H9 (cell line): Measurements from ENCODE around the gene TDO2. TPM values are rescaled to one million over a fixed set of nuclear protein-coding genes. Genes with fewer than 3 reads are reported as not detected.

Experiments used
- DNase-seq: peaks from one replicate; pipeline ENCODE4 v3.0.0-alpha.2; 2017
- H2AFZ ChIP-seq: one replicate; pipeline ENCODE4 v1.6.1; 2013; ENCODE audit warnings: mild to moderate bottlenecking, low read length, control low read depth, moderate library complexity
- H2AK5ac ChIP-seq: 2 replicates; pipeline ENCODE4 v1.6.1; 2013; ENCODE audit warnings: low read length, control low read depth, mixed read lengths; ENCODE audit not compliant: insufficient read length
- H2BK120ac ChIP-seq: one replicate; pipeline ENCODE4 v1.6.1; 2013; ENCODE audit warnings: low read depth, mild to moderate bottlenecking, low read length, control low read depth, inconsistent platforms; ENCODE audit not compliant: poor library complexity, severe bottlenecking
- H2BK12ac ChIP-seq: 2 replicates; pipeline ENCODE4 v1.6.1; 2013; ENCODE audit warnings: low read length, control low read depth, mixed read lengths, low read depth; ENCODE audit not compliant: insufficient read length
- H2BK15ac ChIP-seq: 2 replicates; pipeline ENCODE4 v1.6.1; 2013; ENCODE audit warnings: low read depth, low read length, control low read depth
- H2BK20ac ChIP-seq: one replicate; pipeline ENCODE4 v1.6.1; 2013; ENCODE audit warnings: low read depth, mild to moderate bottlenecking, low read length, control low read depth, inconsistent platforms; ENCODE audit not compliant: poor library complexity, severe bottlenecking
- H2BK5ac ChIP-seq: 2 replicates; pipeline ENCODE4 v1.6.1; 2013; ENCODE audit warnings: low read length, control low read depth, mixed read lengths; ENCODE audit not compliant: insufficient read length
- H3K14ac ChIP-seq: 2 replicates; pipeline ENCODE4 v1.6.1; 2013; ENCODE audit warnings: low read length, control low read depth; ENCODE audit not compliant: insufficient read depth
- H3K18ac ChIP-seq: 2 replicates; pipeline ENCODE4 v1.6.1; 2013; ENCODE audit warnings: low read depth, mild to moderate bottlenecking, mixed read lengths, low read length, control low read depth; ENCODE audit not compliant: insufficient read length
- H3K23ac ChIP-seq: 2 replicates; pipeline ENCODE4 v1.6.1; 2013; ENCODE audit warnings: low read length, control low read depth, mixed read lengths, low read depth; ENCODE audit not compliant: insufficient read length
- H3K23me2 ChIP-seq: 2 replicates; pipeline ENCODE4 v1.6.1; 2013; ENCODE audit warnings: low read depth, mild to moderate bottlenecking, mixed read lengths, low read length, control low read depth; ENCODE audit not compliant: insufficient read length, poor library complexity, severe bottlenecking
- H3K27ac ChIP-seq: 2 replicates; pipeline ENCODE4 v1.5.1; 2013; ENCODE audit warnings: low read length, control low read depth, mixed read lengths, low read depth; ENCODE audit not compliant: insufficient read length
- H3K27me3 ChIP-seq: 2 replicates; pipeline ENCODE4 v1.6.1; 2013; ENCODE audit warnings: low read length, control low read depth, inconsistent platforms; ENCODE audit not compliant: insufficient read depth
- H3K4ac ChIP-seq: 2 replicates; pipeline ENCODE4 v1.6.1; 2013; ENCODE audit warnings: low read depth, mild to moderate bottlenecking, control low read depth, inconsistent platforms, low read length, moderate library complexity
- H3K4me1 ChIP-seq: 2 replicates; pipeline ENCODE4 v1.6.1; 2013; ENCODE audit warnings: low read length, control low read depth, inconsistent platforms; ENCODE audit not compliant: insufficient read depth
- H3K4me2 ChIP-seq: 2 replicates; pipeline ENCODE4 v1.6.1; 2013; ENCODE audit warnings: low read length, control low read depth, mixed read lengths; ENCODE audit not compliant: insufficient read length, insufficient read depth
- H3K56ac ChIP-seq: 2 replicates; pipeline ENCODE4 v1.6.1; 2013; ENCODE audit warnings: low read depth, mild to moderate bottlenecking, mixed read lengths, low read length, control low read depth; ENCODE audit not compliant: insufficient read length
- H3K79me1 ChIP-seq: 2 replicates; pipeline ENCODE4 v1.6.1; 2013; ENCODE audit warnings: low read depth, mild to moderate bottlenecking, moderate library complexity, low read length, control low read depth, inconsistent platforms; ENCODE audit not compliant: insufficient read depth, poor library complexity, severe bottlenecking
- H3K79me2 ChIP-seq: 2 replicates; pipeline ENCODE4 v1.6.1; 2013; ENCODE audit warnings: low read length, control low read depth, inconsistent platforms; ENCODE audit not compliant: insufficient read depth
- H3K9ac ChIP-seq: 2 replicates; pipeline ENCODE4 v1.6.1; 2013; ENCODE audit warnings: low read length, control low read depth, mixed read lengths; ENCODE audit not compliant: insufficient read length; ENCODE audit errors: extremely low read depth
- H3K9me3 ChIP-seq: one replicate; pipeline ENCODE4 v1.6.1; 2013; ENCODE audit warnings: low read depth, low read length, inconsistent platforms; ENCODE audit not compliant: control insufficient read depth
- H3T11ph ChIP-seq: one replicate; pipeline ENCODE4 v1.6.1; 2013; ENCODE audit warnings: mild to moderate bottlenecking, low read length, control low read depth, inconsistent platforms
- H4K20me1 ChIP-seq: one replicate; pipeline ENCODE4 v1.6.1; 2013; ENCODE audit not compliant: control insufficient read depth, insufficient read length, insufficient read depth
- H4K5ac ChIP-seq: 2 replicates; pipeline ENCODE4 v1.6.1; 2013; ENCODE audit warnings: low read depth, mild to moderate bottlenecking, mixed read lengths, low read length, control low read depth; ENCODE audit not compliant: insufficient read length
- H4K8ac ChIP-seq: replicated peaks from 2 replicates; pipeline ENCODE4 v1.6.1; 2013; ENCODE audit warnings: low read length, control low read depth, mixed read lengths, low read depth; ENCODE audit not compliant: insufficient read length
- H4K91ac ChIP-seq: 2 replicates; pipeline ENCODE4 v1.6.1; 2013; ENCODE audit warnings: low read depth, mild to moderate bottlenecking, moderate library complexity, mixed read lengths, low read length, control low read depth; ENCODE audit not compliant: insufficient read length
- H3K27ac Mint-ChIP-seq, 3 experiments: 2 replicates in 2 of 3; 3 replicates in 1 of 3; pipeline ENCODE4 v1.8.0; 2020 to 2021; ENCODE audit warnings: mixed read lengths in 3 of 3, mild to moderate bottlenecking in 1 of 3, moderate library complexity in 1 of 3
- H3K27me3 Mint-ChIP-seq: 2 replicates; pipeline ENCODE4 v1.8.0; 2021; ENCODE audit warnings: low read depth, mild to moderate bottlenecking, moderate library complexity, mixed read lengths
- H3K36me3 Mint-ChIP-seq, 3 experiments: 2 replicates in 2 of 3; 3 replicates in 1 of 3; pipeline ENCODE4 v1.8.0; 2020 to 2021; ENCODE audit warnings: low read depth in 3 of 3, mixed read lengths in 3 of 3; ENCODE audit not compliant: insufficient read depth in 1 of 3
- H3K4me1 Mint-ChIP-seq, 2 experiments: 2 replicates each; pipeline ENCODE4 v1.8.0; 2020; ENCODE audit warnings: mixed read lengths in 2 of 2
- H3K4me3 Mint-ChIP-seq, 2 experiments: 2 replicates in 1 of 2; 3 replicates in 1 of 2; pipeline ENCODE4 v1.8.0; 2020 to 2021; ENCODE audit warnings: mild to moderate bottlenecking in 2 of 2, mixed read lengths in 2 of 2, moderate library complexity in 1 of 2
- H3K9me3 Mint-ChIP-seq, 2 experiments: 2 replicates in 1 of 2; 3 replicates in 1 of 2; pipeline ENCODE4 v1.8.0; 2020; ENCODE audit warnings: mild to moderate bottlenecking in 2 of 2, mixed read lengths in 2 of 2, moderate library complexity in 1 of 2
- CTCF ChIP-seq: fragments of 200-600 bp; sonication (generic); conservative IDR thresholded peaks from 3 replicates; pipeline ENCODE4 v1.8.0; 2021; ENCODE audit warnings: antibody characterized with exemption, mild to moderate bottlenecking
- WGBS: extraction: QIAGEN DNeasy Blood & Tissue Kit; methylation state at CpG from one replicate; pipeline ENCODE4 v1.1.7; 2013; ENCODE audit warnings: missing lambda C conversion rate, low lambda C conversion rate, mixed read lengths; ENCODE audit not compliant: insufficient read length; ENCODE audit errors: extremely low coverage; 5-methylcytosine and 5-hydroxymethylcytosine counted together
- total RNA-seq: library from RNA; stranded (reverse); gene quantifications from 2 replicates; pipeline ENCODE4 v1.2.1, GENCODE V29; 2021

Gene TDO2
- total RNA-seq, 1 experiment from 2014 or later = not detected

- Histone ChIP-seq H3K56ac (no peak overlapping the region), H4K91ac (no peak overlapping the region), H3T11ph (no peak overlapping the region), H3K4me2 (no peak overlapping the region), H2AK5ac (no peak overlapping the region), H4K8ac (no peak overlapping the region), H3K79me2 (no peaks in the 10 kb centered on the region), H2AFZ (no peak overlapping the region), H2BK15ac (no peak overlapping the region), H2BK5ac (no peak overlapping the region), H4K20me1 (no peaks in the 10 kb centered on the region), H3K4me1 (peaks cover 4% of the 10 kb centered on the region; the same call in 1 of the 2 replicates), H3K27ac (no peak overlapping the region), H3K9ac (no peak overlapping the region), H2BK120ac (no peak overlapping the region), H2BK12ac (no peak overlapping the region), H3K27me3 (no peaks in the 10 kb centered on the region), H2BK20ac (no peak overlapping the region), H3K23ac (no peak overlapping the region), H3K23me2 (no peaks in the 10 kb centered on the region), H3K79me1 (no peaks in the 10 kb centered on the region), H3K9me3 (no peaks in the 10 kb centered on the region), H3K18ac (no peak overlapping the region), H3K4ac (no peak overlapping the region), H3K14ac (no peak overlapping the region), H4K5ac (no peak overlapping the region)
- Mint-ChIP-seq H3K27me3 (no peaks in the 10 kb centered on the region), H3K4me3 (no peak overlapping the region), H3K9me3 (no peaks in the 10 kb centered on the region), H3K4me1 (peaks cover 16 to 17% of the 10 kb centered on the region in 2 experiments), H3K27ac (no peak overlapping the region), H3K36me3 (no peaks in the 10 kb centered on the region)
- WGBS = no CpG with 5 or more reads among the region's 3 CpGs
- no peak for TF ChIP-seq CTCF
- no peak for DNase-seq
Observed at GRCh38 chr4:155904331-155904730, 835 bp downstream of the TDO2 start.
